Nephron (organoid): ENCODE results near the gene PYCARD.
A peak's percentile ranks its signal among the peaks of the same experiment; 100 is the strongest.
"Not testable (repeated sequence)": the region's sequence is repeated elsewhere in the genome, so short reads cannot be mapped to it uniquely, and the experiment has no call there.

Experiments
- H3K27ac Mint-ChIP-seq, 3 experiments: 2 replicates each; pipeline ENCODE4 v1.8.0; 2020; ENCODE audit warnings: mixed read lengths in 3 of 3, mild to moderate bottlenecking in 2 of 3, moderate library complexity in 1 of 3
- H3K27me3 Mint-ChIP-seq: 2 replicates; pipeline ENCODE4 v1.8.0; 2021; ENCODE audit warnings: low read depth, mild to moderate bottlenecking, moderate library complexity, mixed read lengths
- H3K36me3 Mint-ChIP-seq: 2 replicates; pipeline ENCODE4 v1.8.0; 2020; ENCODE audit warnings: low read depth, mixed read lengths
- H3K4me1 Mint-ChIP-seq: 2 replicates; pipeline ENCODE4 v1.8.0; 2020; ENCODE audit warnings: mixed read lengths
- H3K4me3 Mint-ChIP-seq, 3 experiments: 2 replicates each; pipeline ENCODE4 v1.8.0; 2020; ENCODE audit warnings: mild to moderate bottlenecking in 3 of 3, mixed read lengths in 3 of 3, moderate library complexity in 2 of 3
- H3K9me3 Mint-ChIP-seq: 2 replicates; pipeline ENCODE4 v1.8.0; 2020; ENCODE audit warnings: mixed read lengths
- TF ChIP-seq, protein P1 (sequence below), 3 experiments: fragments of 200-600 bp; sonication (generic); IDR thresholded peaks; one replicate each; pipeline ENCODE4 v1.5.0; 2021; ENCODE audit warnings: antibody characterized with exemption in 3 of 3; ENCODE audit not compliant: unreplicated experiment in 3 of 3

The PYCARD gene

GRCh38 chr16:31179219-31179746 is 23.3 kb downstream of the PYCARD start:
- TF ChIP-seq, protein P1, sequence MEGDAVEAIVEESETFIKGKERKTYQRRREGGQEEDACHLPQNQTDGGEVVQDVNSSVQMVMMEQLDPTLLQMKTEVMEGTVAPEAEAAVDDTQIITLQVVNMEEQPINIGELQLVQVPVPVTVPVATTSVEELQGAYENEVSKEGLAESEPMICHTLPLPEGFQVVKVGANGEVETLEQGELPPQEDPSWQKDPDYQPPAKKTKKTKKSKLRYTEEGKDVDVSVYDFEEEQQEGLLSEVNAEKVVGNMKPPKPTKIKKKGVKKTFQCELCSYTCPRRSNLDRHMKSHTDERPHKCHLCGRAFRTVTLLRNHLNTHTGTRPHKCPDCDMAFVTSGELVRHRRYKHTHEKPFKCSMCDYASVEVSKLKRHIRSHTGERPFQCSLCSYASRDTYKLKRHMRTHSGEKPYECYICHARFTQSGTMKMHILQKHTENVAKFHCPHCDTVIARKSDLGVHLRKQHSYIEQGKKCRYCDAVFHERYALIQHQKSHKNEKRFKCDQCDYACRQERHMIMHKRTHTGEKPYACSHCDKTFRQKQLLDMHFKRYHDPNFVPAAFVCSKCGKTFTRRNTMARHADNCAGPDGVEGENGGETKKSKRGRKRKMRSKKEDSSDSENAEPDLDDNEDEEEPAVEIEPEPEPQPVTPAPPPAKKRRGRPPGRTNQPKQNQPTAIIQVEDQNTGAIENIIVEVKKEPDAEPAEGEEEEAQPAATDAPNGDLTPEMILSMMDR (IDR thresholded peaks at IDR 0.05; ENCODE audit: unreplicated experiment in 3 of 3): no peak
- H3K4me1 Mint-ChIP-seq: peaks cover 26% of the 10 kb centered on the region
- peak overlapping the region; percentile 94 to 95 (median 95) for H3K4me3 Mint-ChIP-seq
- peaks cover 30% of the 10 kb centered on the region for H3K36me3 Mint-ChIP-seq
- no peaks in the 10 kb centered on the region for H3K27me3 Mint-ChIP-seq
- no peaks in the 10 kb centered on the region for H3K9me3 Mint-ChIP-seq
- H3K27ac Mint-ChIP-seq: peak overlapping the region; percentile 100

- H3K36me3 Mint-ChIP-seq: peaks cover 9% of the 10 kb centered on the region
- TF ChIP-seq, protein P1 (IDR thresholded peaks at IDR 0.05; ENCODE audit: unreplicated experiment in 3 of 3): no peak
- peaks cover 6% of the 10 kb centered on the region for H3K4me1 Mint-ChIP-seq
- H3K4me3 Mint-ChIP-seq: no peak overlapping the region
- H3K9me3 Mint-ChIP-seq: no peaks in the 10 kb centered on the region
- H3K27me3 Mint-ChIP-seq: no peaks in the 10 kb centered on the region
- H3K27ac Mint-ChIP-seq: no peak overlapping the region
Observed at GRCh38 chr16:31177136-31177535, 25.4 kb downstream of the PYCARD start.

GRCh38 chr16:31170048-31170447 is 32.5 kb downstream of the PYCARD start:
- H3K27me3 Mint-ChIP-seq, H3K27ac Mint-ChIP-seq, H3K9me3 Mint-ChIP-seq, H3K4me1 Mint-ChIP-seq, H3K36me3 Mint-ChIP-seq, H3K4me3 Mint-ChIP-seq: not testable (repeated sequence)

GRCh38 chr16:31168848-31169247 is 33.7 kb downstream of the PYCARD start:
- H3K27ac Mint-ChIP-seq: no peak overlapping the region
- no peaks in the 10 kb centered on the region for H3K9me3 Mint-ChIP-seq
- H3K4me1 Mint-ChIP-seq: no peaks in the 10 kb centered on the region
- no peaks in the 10 kb centered on the region for H3K27me3 Mint-ChIP-seq
- TF ChIP-seq, protein P1 (IDR thresholded peaks at IDR 0.05; ENCODE audit: unreplicated experiment in 3 of 3): no peak
- no peaks in the 10 kb centered on the region for H3K36me3 Mint-ChIP-seq
- no peak overlapping the region for H3K4me3 Mint-ChIP-seq

- Mint-ChIP-seq H3K4me1 (no peaks in the 10 kb centered on the region), H3K36me3 (no peaks in the 10 kb centered on the region), H3K27me3 (no peaks in the 10 kb centered on the region), H3K9me3 (no peaks in the 10 kb centered on the region), H3K27ac (no peak overlapping the region), H3K4me3 (no peak overlapping the region)
- TF ChIP-seq, protein P1 (IDR thresholded peaks at IDR 0.05; ENCODE audit: unreplicated experiment in 3 of 3): no peak
Observed at GRCh38 chr16:31167315-31167714, 35.2 kb downstream of the PYCARD start.

GRCh38 chr16:31157136-31157535 is 45.4 kb downstream of the PYCARD start:
- Mint-ChIP-seq H3K36me3 (no peaks in the 10 kb centered on the region), H3K27me3 (peaks cover 33% of the 10 kb centered on the region), H3K4me1 (no peaks in the 10 kb centered on the region), H3K27ac (no peak overlapping the region), H3K9me3 (no peaks in the 10 kb centered on the region), H3K4me3 (no peak overlapping the region)
- TF ChIP-seq, protein P1 (IDR thresholded peaks at IDR 0.05; ENCODE audit: unreplicated experiment in 3 of 3): no peak
